GM21381 (cell line): Measurements from ENCODE around the gene LRTM2.

ENCODE experiments used
- ATAC-seq: cut with Tn5 transposase; IDR thresholded peaks from one replicate; pipeline ENCODE4 v1.9.1; 2021; ENCODE audit warnings: mild to moderate bottlenecking, moderate library complexity; ENCODE audit not compliant: unreplicated experiment

LRTM2 gene

DNA sequence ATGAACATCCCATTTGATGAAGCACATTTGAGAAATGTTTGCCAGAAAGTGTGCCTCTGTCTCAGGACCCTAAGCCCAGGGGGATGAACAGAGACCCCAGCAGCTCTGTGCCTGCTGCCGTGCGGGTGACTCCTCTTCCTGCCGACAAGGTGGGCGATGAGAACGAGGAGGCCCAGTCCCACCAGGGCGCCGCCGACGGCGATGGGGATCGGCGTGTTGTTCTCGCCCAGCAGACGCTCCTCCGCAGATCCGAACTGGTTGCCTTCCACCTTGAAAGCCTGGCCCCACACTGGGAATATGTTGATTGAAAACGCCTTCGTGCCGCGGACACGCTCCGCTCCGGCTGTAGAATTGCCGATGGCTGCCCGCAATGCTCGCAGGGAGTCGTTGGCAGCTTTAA lies 44.1 kb downstream of the LRTM2 start:
- no peak for ATAC-seq

DNA sequence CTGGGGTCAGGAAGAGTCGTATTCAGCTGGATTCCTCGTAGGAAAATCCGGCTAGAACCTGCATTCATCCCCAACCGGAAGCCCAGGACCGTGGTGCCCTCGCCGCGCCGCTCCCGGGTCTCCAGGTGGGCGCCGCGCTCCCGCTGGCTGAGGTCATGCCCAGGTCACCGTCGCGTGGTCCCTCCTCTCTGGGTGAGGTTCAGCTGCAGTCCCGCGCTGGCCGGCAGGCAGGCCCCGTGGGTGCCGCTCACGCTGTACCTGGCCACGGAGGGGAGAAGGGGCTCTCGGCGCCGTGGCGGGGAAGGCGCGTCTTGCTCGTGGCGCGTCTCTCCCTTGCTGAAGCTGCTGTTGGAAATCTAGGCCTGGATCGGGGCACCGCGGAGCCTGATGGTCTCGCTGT lies 44.5 kb downstream of the LRTM2 start:
- no peak for ATAC-seq

DNA sequence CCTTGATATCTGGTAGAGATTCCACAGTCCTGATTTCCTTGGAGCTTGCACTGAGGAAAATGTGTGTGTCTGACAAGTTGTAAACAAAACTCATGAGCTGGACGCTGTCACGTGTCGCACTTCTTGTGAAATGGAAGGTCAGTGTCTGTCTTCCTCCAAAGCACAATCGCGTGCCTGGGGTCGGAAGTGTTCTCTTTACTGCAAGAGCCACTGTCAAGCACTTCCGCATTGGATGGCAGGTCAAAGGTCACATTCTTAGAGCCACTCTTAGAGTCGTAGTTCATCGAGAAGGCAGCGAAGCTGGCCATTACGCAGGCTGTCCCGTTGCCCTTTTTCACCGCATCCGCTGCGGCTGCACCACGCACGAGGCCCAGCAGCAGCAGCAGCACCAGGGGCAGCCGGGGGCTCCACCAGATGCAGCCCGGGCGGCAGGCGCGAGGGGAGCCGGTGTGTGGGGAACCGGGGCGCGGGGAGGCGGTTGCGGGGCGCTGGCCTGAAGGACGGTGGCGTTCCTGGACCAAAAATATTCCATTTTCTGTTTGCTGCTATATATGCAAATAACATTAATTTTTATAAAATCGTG lies 45.0 kb downstream of the LRTM2 start:
- ATAC-seq: no peak

DNA sequence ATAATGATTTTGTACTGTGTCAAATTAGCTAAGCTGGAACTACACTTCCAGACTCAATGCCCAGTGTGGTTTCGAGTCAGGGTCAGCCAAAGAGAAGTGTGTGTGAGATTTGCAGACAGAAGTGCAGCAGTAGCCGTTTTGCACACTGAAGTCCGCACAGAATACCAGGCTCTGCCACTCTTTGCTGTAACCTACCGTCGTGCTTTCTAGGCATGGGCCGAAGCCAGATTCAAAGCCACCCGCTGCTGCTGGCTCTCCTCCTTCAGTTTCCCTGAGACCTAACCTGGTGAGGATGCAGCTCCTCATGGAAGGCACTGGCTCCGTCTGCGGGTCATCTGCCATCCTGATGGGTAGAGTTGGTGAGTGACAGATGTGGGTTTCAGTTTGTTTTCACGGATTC lies 48.8 kb downstream of the LRTM2 start:
- ATAC-seq: no peak

DNA sequence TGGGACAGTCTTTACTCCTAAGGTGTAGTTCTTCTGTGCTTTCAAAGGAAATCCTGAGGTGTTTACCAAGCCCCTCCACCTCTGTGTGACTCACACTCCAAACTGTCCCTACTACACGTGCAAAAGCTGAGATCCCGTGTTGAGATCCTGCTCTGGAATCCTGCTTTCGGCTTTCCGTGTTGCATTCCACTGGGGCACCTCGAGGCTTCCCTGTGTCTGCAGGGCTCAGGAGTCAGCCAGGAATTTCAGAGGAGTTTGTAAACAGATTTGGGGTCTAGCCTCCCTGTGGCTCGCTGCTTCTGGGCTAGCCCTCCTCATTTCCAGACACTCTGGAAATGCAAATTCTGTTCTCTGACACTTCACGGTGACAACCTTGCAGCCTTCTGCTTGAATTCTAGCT lies 49.7 kb downstream of the LRTM2 start:
- ATAC-seq: no peak

DNA sequence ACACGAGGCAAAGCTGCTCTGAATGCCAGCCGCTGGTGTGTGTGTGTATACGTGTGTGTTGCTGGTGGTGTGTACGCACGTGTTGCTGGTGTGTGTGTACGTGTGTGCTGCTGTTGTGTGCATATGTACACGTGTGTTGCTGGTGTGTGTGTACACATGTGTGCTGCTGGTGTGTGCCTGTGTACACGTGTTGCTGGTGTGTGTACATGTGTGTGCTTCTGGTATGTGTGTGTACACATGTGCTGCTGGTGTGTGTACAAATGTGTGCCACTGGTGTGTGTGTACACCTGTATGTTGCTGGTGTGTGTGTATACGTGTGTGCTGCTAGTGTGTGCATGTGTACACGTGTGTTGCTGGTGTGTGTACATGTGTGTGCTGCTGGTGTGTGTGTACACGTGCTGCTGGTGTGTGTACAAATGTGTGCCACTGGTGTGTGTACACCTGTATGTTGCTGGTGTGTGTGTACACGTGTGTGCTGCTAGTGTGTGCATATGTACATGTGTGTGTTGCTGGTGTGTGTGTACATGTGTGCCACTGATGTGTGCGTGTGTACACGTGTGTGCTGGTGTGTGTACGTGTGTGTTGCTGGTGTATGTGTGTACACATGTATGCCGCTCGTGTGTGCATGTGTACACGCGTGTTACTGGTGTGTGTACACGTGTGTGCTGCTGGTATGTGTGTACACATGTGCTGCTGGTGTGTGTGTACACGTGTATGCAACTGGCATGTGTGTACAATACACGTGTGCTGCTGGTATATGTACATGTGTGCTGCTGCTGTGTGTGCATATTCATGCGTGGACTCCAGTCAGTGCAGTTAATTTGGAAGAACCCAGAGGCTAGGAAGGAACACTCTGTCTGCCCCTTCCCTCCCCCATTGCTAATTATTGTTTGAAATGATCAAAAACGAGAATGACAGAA lies 50.9 kb downstream of the LRTM2 start:
- no peak for ATAC-seq

DNA sequence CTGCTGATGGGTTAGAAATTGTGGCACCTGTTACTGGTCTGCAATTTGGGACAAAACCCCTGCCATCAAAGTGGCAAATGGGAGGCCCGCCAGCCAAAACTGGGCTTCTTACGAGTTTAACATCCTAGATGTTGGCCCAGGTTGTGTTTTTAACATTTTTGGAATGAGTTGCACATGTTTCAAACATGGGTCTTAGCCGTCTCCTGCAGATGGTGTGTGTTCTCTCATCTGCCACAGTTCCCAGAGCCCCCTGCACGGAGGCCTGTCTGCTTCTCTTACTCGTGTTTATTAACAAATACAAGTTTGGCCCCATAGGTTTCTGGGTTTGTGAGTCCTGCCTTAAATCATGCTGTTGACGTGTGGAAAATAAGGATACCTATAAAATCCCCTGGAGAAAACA lies 51.6 kb downstream of the LRTM2 start:
- ATAC-seq: no peak

DNA sequence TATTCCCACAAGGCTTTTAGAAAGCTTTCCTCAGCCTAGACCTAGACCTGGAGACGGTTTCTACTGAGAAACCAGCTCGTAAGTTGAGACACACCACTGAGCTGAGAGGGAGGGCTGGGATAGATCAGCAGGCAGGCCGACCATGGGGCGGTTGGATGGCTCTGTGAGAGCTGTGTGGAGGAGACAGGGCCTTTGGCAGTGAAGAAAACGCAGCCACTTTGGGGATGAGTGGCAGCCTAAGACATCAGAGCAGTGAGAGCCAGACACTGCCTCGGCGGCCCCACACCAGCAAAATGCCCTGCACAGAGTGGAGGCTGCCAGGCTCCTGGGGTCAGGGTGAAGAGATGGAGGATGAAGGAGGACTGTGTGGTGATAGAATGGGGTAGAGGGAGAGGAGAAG lies 52.1 kb downstream of the LRTM2 start:
- no peak for ATAC-seq

DNA sequence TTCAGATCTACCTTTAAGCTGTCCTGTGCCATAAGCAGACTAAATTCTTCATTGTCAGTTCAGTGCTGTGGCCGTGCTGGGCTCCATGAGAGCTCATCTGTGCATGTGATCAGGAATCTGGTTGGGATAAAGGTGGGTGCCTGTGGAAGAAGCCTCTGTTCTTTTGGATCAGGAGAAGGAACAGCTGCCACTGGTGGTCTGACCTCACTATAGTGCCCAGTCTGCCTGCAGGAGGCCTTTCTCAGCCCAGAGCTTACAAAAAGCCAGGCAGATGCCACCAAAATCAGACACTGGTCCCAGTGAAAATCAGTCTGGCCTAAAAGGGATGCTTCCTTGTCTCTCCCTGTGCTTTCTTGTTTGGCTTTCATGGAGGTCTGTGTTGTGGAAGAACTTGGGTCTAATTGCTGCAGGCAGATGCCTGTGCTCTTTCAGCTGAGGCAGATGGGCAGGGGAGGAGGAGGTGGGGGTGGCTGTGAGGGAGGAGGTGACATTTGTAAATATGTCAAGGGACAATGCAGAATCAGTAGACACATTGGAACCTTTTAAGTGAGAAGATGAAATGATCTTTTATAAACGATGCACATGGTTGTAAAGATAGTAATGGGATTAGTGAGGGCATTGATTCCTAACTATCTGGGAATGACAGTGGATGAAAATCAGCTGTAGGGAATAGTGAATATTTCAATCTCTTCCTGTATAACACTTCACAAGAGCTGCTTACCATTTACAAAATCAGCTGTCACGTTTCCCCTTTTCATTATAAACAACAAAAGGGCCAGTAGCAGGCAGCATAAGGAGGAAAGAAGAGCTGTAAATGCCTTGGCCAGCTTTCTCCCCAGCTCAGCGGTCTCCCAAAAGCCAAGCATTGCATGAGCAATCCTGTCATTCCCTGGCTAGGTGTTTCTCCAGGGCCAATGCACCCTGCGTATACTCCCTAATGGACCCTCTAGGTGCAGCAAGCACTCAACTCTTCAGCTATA lies 53.5 kb downstream of the LRTM2 start:
- ATAC-seq: no peak

DNA sequence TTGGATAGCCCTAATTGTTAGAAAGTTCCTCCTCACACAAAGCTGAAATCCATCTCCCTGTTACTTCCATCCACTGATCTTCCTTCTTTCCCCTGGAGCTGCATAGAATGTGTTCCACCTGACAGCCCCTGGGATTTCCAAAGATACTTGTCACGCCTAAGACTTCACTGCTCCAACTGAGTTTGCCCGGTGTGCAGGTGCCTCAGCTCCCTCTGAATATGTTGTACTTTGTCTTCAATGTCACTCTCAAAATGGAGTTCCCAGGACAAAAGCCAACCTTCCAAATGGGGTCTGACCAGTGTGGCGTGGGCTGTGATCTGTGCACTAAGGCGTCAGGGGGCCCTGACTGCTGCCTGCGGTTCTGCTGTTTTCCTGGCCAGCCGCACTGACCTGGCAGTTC lies 55.2 kb downstream of the LRTM2 start:
- ATAC-seq: no peak

DNA sequence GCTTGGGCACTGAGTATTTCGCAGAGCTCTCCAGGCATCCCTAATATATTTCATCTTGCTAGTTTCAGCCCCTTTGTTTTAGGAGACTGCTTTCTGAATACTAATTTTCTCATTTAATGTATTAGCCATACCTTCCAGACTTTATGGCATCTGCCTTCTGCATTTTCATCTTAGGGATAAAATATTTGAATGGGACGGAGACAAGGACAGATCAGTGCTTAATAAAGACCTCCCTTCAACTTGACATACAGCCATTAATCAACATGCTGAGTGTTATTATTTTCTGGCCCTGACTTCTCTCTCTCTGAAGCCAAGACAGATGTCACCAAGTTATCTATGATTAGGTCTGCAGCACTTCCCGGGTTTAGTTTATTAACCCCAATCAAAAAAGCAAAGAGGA lies 55.7 kb downstream of the LRTM2 start:
- ATAC-seq: no peak

DNA sequence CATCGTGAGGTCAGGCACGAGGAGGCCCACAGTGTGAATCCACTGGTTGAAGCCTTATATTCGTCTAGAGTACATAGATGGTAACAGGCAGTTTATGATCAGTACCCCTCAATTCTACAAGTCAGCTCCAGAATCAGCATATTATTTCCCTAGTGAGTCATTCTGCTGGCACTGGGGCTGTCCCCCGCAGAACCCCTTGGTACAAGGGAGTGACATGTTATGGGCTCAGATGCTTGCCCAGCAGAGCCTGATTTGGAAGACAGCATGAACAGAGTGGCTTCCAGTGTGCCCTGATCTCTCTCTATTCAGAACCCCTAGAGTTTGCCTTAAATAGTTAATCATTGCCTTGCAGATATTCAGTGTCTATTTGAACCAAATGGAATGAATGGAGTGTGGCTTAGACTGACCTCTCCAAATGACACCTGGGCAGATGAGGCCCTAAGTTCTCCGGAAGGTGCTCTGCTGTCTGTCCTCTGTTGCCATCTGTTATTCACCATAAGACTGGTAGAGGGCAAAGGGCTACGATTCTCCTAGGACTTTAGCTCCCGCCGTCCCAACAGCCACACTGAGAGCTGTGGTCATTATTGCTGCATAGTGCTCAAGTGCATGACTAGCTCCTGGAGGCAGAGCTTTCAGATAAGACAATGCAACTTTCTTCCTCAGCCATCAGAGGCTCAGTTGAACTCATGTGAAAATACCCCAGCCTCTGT lies 57.0 kb downstream of the LRTM2 start:
- ATAC-seq: no peak

DNA sequence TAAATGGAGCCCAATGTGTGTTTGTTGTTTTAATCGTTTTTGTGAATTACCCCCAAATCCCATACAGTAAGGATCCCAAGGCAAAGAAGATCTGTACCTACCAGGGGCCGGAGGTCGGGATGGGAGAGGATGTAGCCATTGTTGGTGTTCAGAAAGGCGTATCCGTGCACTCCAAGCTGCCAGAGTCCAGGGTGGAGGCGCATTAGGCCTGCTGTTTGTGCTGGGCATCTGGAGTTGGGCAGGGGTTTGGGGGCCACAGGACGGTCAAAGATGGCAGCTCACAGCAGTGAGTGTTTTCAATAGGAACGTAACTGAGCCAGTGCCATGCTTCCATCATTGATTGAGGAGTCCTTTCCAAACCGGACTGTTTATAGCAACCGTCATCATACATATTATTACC lies 57.8 kb downstream of the LRTM2 start:
- no peak for ATAC-seq

DNA sequence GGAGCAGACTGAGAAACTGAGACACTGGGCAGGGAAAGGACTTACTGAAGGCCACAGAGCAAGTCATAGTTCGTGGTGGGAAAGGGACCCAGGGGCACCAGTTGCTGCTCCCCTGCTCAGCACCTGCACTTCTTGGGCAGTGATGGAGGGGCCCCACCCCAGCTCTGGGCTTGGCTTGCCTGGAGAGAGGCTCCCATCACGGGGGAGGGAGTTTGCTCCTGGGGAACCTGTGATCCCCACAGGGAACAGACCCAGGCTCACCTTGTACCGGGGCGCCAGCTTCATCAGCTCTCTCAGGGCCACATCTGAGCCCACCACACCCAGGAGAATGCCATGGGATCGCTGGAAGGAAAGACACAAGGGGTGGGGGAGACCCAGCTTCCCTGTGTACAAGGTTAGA lies 58.3 kb downstream of the LRTM2 start:
- no peak for ATAC-seq

DNA sequence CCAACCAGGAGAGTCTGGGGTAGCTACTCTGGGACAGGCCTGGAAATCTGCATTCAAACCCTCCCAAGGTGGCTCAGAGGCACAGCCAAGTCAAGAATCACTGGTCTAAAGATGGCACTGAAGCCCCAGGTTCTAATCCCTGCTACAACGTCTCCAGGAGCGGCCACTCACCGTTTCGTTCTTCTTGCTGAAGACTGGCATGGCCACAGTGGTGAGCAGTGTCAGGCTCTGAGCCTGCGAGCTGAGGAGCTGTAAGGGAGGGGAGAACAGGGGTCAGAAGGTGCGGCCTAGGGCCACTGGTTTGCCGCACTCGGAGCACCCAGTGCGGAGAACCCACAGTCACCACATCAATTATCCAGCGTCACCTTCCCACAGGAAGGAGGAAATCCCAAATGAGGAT lies 59.3 kb downstream of the LRTM2 start:
- no peak for ATAC-seq

DNA sequence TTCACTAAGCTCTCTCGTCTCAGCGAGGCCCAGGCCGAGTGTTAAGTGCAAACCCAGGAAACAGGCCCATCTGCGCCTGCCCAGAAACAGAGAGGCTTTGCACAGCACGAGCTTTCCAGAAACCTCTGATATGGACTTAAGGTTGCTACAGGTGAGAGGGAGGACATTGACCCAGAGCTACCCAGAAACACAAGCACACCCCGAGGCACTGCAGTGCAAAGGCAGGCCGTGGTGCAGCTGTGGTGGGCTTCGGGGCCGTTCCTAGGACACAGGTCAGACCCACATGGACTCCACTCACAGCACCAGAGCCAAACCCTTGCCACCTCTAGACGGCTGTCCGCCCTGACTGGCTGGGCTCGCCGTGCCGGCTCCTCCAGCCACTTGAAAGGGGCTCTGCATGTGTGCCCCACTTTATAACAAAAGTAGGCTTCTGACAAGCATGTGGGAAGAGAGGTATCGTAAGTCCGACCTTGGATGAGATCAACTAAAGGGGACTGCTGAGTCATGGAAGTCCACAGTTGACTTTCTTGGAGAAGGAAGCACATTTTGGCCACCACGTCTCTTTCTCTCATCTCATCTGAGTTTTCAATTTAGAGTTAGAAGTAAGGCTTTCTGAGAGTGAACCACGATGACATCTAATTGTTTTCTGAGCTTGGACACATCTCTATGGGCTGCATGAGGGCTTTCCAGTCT lies 59.9 kb downstream of the LRTM2 start:
- no peak for ATAC-seq

DNA sequence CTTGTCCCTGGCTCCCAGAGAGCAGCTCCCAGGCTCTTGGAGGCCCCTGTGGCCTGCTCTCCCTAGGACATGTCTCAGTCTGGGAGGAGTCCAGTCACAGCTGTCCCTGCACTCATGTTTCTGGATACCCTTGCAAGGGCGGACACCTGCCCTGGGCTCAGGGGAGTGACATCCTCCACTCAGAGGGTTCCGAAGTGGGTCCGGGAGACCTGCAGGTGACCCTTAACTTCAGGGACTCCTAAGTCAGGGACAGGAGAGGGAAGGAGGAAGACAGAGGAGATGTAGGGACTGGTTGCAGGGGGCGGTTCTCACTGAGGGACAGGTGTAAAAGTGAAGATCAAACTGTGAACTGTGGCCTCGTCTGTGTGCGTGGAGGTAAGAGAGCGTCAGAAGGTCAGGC lies 60.5 kb downstream of the LRTM2 start:
- ATAC-seq: no peak

DNA sequence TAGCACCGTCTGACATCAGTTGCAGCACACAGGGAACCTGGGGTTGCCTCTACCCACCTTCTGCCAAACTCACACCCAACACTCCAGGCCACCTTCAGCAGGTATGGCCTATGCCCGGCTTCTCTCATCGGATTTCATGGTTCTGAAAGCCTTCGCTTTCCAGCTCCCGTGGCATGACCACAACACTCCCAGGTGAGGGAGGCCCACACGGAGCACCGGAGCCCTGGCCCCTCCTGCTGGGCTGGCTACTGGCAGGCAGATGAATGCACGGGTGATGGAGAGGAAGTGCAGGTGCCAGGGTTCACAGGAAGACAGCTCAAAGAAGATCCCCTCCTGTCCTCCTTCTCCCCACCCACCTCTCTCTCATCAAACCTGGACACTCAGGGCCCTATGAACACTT lies 60.9 kb downstream of the LRTM2 start:
- no peak for ATAC-seq

DNA sequence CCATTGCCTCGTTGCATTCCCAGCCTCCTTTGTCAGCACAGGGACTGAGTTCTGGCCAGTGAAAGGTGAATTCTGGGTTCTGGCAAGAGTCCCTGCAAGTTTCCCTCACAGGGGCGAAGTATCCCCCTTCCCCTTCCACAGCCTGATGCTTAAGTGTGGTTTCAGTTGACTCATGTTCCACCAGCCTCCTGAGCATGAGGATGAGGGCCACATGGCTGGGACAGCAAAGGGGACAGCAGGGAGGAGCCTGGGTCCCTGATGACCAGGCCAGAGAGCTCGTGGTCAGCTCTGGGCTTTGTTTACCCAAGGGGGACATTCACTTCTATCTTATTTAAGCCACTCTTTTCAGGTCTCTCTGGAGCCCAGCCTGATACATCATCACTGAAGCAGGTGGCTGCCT lies 61.6 kb downstream of the LRTM2 start:
- no peak for ATAC-seq

DNA sequence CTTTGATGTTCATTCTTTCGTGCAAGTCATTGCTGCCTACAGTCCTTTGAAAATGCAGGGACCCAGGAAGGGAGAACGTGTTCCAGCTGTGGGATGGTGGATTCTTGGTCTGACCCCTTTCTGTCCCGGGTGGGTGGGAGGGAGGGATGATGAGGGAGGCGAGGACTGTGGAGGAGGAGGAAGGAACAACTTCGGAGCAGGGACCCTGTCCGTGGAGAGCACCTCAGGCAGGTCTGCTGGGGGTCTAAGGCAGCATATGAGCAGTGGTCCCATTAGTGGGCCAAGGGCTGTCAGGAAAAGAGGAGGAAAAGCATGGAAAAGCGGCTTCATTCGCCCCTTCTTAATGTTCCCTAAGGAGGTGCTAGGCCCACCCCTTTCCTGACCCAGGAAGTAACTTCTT lies 62.0 kb downstream of the LRTM2 start:
- no peak for ATAC-seq
